Suprapubic skin (tissue), 4 donors: Measurements from ENCODE around the gene ZNF664. TPM values are rescaled to one million over a fixed set of nuclear protein-coding genes. Genes with fewer than 3 reads are reported as not detected.

ENCODE experiments used
- DNase-seq, 2 donors: peaks; one replicate each; pipeline ENCODE4 v3.0.0-alpha.2; 2019; ENCODE audit warnings: low spot score in 2 of 2
- H3K27ac ChIP-seq: fragments of 200-600 bp; sonication (generic); one replicate; pipeline ENCODE4 v1.5.1; 2019
- H3K27me3 ChIP-seq: fragments of 200-600 bp; sonication (generic); one replicate; pipeline ENCODE4 v1.5.1; 2019
- H3K36me3 ChIP-seq: fragments of 200-600 bp; sonication (generic); one replicate; pipeline ENCODE4 v1.5.1; 2019
- H3K4me1 ChIP-seq: fragments of 200-600 bp; sonication (generic); one replicate; pipeline ENCODE4 v1.5.1; 2019
- H3K4me3 ChIP-seq: fragments of 200-600 bp; sonication (generic); one replicate; pipeline ENCODE4 v1.5.1; 2019; ENCODE audit warnings: mild to moderate bottlenecking
- H3K9me3 ChIP-seq: fragments of 200-600 bp; sonication (generic); one replicate; pipeline ENCODE4 v1.5.1; 2019
- EP300 ChIP-seq: sonication (generic); formaldehyde crosslinking; IDR thresholded peaks from one replicate; pipeline ENCODE4 v1.6.1; 2017; ENCODE audit warnings: antibody characterized with exemption
- POLR2A ChIP-seq, 2 donors: fragments of 450-650 bp; IDR thresholded peaks; one replicate each; pipeline ENCODE4 v1.6.1; 2017; ENCODE audit warnings: antibody characterized with exemption in 2 of 2, mild to moderate bottlenecking in 2 of 2, moderate library complexity in 2 of 2
- POLR2AphosphoS5 ChIP-seq, 3 donors: sonication (generic); formaldehyde crosslinking; IDR thresholded peaks; one replicate each; pipeline ENCODE4 v1.6.1; 2017; ENCODE audit warnings: antibody characterized with exemption in 3 of 3
- WGBS: methylation state at CpG from one replicate; pipeline ENCODE4 v1.1.5; 2018; 5-methylcytosine and 5-hydroxymethylcytosine counted together
- total RNA-seq, 4 donors: library from RNA; depleted of rRNA; stranded (reverse); fragments of >200 nt; gene quantifications; one replicate each; pipeline ENCODE4 v1.1.0, GENCODE V29; 2016
- TF ChIP-seq, protein P1 (sequence below), 2 donors: fragments of 200-600 bp in 1 of 2; fragments of 450-650 bp in 1 of 2; sonication (generic) in 1 of 2; IDR thresholded peaks; one replicate each; pipeline ENCODE4 v1.5.1; 2016 to 2019; ENCODE audit warnings: antibody characterized with exemption in 2 of 2, mild to moderate bottlenecking in 1 of 2, moderate library complexity in 1 of 2

Gene ZNF664
- total RNA-seq, 4 donors from 2014 or later: 29.6 to 39.6 (median 32.8) TPM

DNA sequence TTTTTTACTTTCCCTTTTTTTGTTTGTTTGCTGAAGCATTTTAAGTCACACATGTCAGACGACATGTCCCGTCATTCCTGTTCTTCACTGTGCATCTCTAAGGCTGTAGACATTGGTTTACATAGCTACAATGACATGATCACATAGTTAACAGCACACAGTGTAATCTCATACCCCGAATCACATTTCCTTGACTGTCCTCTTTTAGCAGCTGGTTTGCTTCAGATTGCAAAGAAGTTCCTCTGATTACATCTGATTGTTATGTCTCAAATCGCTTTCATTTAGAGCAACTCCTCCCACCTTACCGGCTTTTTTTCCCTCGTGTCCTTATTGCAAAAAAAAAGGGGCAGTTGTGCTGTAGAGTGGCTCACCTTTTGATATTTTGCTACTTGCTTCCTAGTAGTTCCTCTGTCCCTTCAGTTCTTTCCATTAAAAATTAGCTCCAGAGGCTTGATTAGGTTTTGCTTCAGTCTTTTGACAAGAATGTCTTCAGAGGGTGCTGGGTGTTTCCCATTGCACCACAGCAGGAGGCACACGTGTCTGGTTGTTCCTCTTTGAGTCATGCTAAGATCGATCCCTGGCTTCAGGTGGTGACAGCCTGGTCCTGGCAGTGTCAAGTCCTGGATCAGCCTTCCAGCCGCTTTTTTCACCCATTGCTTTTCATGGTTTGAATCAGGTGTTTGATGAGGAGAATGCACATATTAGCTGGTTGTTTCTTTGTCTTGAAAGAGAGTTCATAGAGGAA, 35.0 kb downstream of the ZNF664 start:
- no peak for DNase-seq
- Histone ChIP-seq H3K9me3 (no peaks in the 10 kb centered on the region), H3K4me3 (no peak overlapping the region), H3K27ac (no peak overlapping the region), H3K27me3 (no peaks in the 10 kb centered on the region), H3K4me1 (peaks cover 7% of the 10 kb centered on the region), H3K36me3 (peaks cover 32% of the 10 kb centered on the region)
- WGBS: 67% methylated on average over 9 of the region's 9 CpGs
- TF ChIP-seq EP300 (no peak), POLR2AphosphoS5 (IDR thresholded peaks at IDR 0.05) (no peak), POLR2A (IDR thresholded peaks at IDR 0.05) (no peak)
- TF ChIP-seq, protein P1, sequence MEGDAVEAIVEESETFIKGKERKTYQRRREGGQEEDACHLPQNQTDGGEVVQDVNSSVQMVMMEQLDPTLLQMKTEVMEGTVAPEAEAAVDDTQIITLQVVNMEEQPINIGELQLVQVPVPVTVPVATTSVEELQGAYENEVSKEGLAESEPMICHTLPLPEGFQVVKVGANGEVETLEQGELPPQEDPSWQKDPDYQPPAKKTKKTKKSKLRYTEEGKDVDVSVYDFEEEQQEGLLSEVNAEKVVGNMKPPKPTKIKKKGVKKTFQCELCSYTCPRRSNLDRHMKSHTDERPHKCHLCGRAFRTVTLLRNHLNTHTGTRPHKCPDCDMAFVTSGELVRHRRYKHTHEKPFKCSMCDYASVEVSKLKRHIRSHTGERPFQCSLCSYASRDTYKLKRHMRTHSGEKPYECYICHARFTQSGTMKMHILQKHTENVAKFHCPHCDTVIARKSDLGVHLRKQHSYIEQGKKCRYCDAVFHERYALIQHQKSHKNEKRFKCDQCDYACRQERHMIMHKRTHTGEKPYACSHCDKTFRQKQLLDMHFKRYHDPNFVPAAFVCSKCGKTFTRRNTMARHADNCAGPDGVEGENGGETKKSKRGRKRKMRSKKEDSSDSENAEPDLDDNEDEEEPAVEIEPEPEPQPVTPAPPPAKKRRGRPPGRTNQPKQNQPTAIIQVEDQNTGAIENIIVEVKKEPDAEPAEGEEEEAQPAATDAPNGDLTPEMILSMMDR (IDR thresholded peaks at IDR 0.05): no peak

DNA sequence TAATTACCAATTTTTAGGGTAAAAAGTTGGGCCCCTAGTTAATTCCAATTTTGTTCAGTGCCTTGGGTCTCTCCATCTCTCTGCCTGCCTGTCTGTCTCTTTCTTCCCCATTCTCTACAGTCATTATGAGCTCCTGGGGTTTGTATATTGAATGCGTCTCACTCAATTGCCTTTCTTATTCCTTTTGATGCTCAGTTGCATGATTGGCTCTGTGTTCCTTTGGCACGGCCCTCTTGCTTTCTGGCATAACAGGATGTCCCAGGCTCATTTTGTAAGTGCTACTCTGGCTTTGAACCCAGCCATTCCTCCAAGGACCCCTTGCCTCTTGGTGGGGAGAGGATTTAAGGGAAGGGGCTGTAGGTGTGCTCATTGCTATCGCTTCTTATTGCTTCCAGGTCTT, 35.6 kb downstream of the ZNF664 start:
- H3K27ac ChIP-seq: no peak overlapping the region
- peaks cover 5% of the 10 kb centered on the region for H3K4me1 ChIP-seq
- peaks cover 38% of the 10 kb centered on the region for H3K36me3 ChIP-seq
- DNase-seq: no peak
- TF ChIP-seq, protein P1 (IDR thresholded peaks at IDR 0.05): no peak
- TF ChIP-seq POLR2AphosphoS5 (IDR thresholded peaks at IDR 0.05): no peak
- no peak for TF ChIP-seq POLR2A (IDR thresholded peaks at IDR 0.05)
- TF ChIP-seq EP300: no peak
- 78% methylated on average over 3 of the region's 3 CpGs for WGBS
- H3K4me3 ChIP-seq: no peak overlapping the region
- no peaks in the 10 kb centered on the region for H3K27me3 ChIP-seq
- no peaks in the 10 kb centered on the region for H3K9me3 ChIP-seq

GRCh38 chr12:124009781-124010180, 36.8 kb downstream of the ZNF664 start:
- WGBS: 93% methylated on average over 6 of the region's 6 CpGs
- Histone ChIP-seq H3K4me3 (no peak overlapping the region), H3K36me3 (peaks cover 35% of the 10 kb centered on the region), H3K27ac (no peak overlapping the region), H3K4me1 (peaks cover 5% of the 10 kb centered on the region), H3K9me3 (no peaks in the 10 kb centered on the region), H3K27me3 (no peaks in the 10 kb centered on the region)
- no peak for DNase-seq
- TF ChIP-seq, protein P1 (IDR thresholded peaks at IDR 0.05): no peak
- TF ChIP-seq EP300 (no peak), POLR2A (IDR thresholded peaks at IDR 0.05) (no peak), POLR2AphosphoS5 (IDR thresholded peaks at IDR 0.05) (no peak)

DNA sequence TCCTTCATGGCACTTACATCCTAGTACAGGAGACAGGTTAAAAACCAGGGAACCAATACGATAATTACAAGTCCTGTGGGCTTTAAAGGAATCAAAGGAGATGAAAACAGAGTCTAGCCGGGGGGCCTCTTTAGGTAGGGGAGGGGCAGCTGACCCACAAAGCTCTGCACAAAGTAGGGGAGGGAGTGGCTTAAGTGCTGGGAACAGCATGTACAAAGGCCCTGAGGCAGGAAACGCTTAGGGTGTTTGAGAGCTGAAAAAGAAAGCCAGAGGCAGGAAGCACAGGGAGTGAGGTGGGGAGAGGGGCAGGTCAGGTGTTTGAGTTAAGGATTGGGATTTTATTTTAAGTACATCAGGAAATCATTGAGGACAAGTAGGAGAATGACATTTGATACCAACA, 37.7 kb downstream of the ZNF664 start:
- DNase-seq: no peak
- Histone ChIP-seq H3K27me3 (no peaks in the 10 kb centered on the region), H3K4me1 (peaks cover 5% of the 10 kb centered on the region), H3K36me3 (peaks cover 35% of the 10 kb centered on the region), H3K9me3 (no peaks in the 10 kb centered on the region), H3K27ac (no peak overlapping the region), H3K4me3 (no peak overlapping the region)
- TF ChIP-seq, protein P1 (IDR thresholded peaks at IDR 0.05): no peak
- WGBS: 76% methylated on average over 3 of the region's 3 CpGs

DNA sequence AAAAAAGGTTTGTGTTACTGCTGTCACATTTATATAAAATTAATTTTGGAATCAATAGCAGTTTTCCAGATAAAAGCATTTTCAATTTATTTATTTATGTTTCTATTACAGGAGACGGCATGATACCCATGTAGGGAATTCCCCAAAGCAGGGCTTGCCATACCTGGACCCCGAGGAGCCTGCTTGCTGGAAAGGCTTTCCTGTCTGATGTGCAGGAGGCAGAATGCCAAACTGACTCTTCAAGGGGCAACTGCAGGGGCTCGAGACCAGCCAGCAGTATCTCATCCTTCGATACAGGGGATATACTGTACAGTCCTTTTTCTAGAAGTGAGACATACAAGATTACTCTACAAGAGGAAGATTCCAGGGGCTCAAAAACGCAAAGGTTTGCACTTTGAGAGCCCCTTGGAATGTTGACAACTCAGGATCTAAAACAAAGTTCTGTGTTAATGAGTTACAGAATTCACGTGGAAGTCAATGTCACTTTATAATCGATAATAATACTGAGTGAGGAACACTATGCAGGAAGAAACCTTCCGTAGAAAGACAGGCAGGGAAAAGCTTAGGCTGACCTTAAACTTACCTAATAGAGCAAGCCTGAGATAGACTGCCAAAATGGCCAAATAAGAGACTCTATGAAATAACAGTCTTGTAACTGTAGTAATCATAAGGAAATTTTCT, 38.6 kb downstream of the ZNF664 start:
- Histone ChIP-seq H3K4me3 (no peak overlapping the region), H3K9me3 (no peaks in the 10 kb centered on the region), H3K27ac (no peak overlapping the region), H3K36me3 (peaks cover 35% of the 10 kb centered on the region), H3K4me1 (peaks cover 5% of the 10 kb centered on the region), H3K27me3 (no peaks in the 10 kb centered on the region)
- DNase-seq: no peak
- TF ChIP-seq, protein P1 (IDR thresholded peaks at IDR 0.05): no peak
- 85% methylated on average over 8 of the region's 8 CpGs for WGBS
